Neural progenitor cell (in vitro differentiated cells): ENCODE results near the gene CTSO.

Experiments
- EZH2 ChIP-seq: fragments of 200-600 bp; sonication (generic); IDR thresholded peaks from 2 replicates; pipeline ENCODE4 v1.6.1; 2017; ENCODE audit warnings: antibody characterized with exemption, mild to moderate bottlenecking, moderate library complexity
- TF ChIP-seq, protein P1 (sequence below): fragments of 200-600 bp; sonication (generic); IDR thresholded peaks from 2 replicates; pipeline ENCODE4 v1.5.1; 2017; ENCODE audit warnings: antibody characterized with exemption, mild to moderate bottlenecking

DNA sequence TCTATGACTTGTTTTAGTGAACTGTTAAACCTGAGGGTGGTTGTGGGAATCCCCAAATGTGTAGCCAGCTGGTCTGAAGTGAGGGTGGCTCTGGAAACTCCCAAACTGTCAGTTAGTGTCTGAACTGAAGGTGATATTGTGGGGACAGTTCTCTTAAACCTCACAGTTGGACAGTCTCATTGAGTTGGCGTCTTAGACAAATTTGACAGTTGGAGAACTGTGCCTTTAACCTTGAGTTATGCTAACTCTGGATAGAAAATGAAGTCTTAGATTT, 20.7 kb upstream of the CTSO start:
- TF ChIP-seq, protein P1, sequence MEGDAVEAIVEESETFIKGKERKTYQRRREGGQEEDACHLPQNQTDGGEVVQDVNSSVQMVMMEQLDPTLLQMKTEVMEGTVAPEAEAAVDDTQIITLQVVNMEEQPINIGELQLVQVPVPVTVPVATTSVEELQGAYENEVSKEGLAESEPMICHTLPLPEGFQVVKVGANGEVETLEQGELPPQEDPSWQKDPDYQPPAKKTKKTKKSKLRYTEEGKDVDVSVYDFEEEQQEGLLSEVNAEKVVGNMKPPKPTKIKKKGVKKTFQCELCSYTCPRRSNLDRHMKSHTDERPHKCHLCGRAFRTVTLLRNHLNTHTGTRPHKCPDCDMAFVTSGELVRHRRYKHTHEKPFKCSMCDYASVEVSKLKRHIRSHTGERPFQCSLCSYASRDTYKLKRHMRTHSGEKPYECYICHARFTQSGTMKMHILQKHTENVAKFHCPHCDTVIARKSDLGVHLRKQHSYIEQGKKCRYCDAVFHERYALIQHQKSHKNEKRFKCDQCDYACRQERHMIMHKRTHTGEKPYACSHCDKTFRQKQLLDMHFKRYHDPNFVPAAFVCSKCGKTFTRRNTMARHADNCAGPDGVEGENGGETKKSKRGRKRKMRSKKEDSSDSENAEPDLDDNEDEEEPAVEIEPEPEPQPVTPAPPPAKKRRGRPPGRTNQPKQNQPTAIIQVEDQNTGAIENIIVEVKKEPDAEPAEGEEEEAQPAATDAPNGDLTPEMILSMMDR, result no peak
- no peak for TF ChIP-seq EZH2
